ENCODE measurements around the gene CRELD1.
A peak's percentile ranks its signal among the peaks of the same experiment; 100 is the strongest.
"Not testable (repeated sequence)": the region's sequence is repeated elsewhere in the genome, so short reads cannot be mapped to it uniquely, and the experiment has no call there.

Gene CRELD1

DNA sequence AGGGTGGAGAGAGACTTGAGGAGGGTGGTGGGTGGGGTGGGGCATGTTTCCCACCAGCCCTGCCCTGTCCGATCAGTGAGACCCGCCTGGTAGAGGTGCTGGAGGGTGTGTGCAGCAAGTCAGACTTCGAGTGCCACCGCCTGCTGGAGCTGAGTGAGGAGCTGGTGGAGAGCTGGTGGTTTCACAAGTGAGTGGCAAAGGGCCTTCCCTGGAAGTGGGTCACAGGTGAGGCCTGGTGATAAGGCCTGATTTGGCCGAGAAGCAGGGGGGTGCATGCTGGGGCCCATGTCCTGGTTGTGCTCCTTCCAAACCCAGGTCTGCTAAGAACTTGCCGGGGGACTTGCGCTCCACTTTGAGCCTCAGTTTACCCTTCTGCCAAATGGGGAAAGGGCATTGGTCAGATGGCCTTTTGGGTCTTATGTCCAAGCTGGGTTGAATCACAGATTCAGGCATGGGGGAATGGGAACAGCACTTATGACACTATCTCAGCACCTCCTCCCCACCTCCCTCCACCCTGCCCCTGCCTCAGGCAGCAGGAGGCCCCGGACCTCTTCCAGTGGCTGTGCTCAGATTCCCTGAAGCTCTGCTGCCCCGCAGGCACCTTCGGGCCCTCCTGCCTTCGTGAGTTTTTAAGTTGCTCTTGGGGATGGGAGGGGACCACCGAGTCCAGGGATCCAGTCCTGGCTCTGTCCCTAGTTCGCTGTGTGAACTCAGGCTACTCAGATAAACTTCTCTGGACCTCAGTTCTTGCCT, 4.0 kb downstream of the CRELD1 start:
- no peak for DNase-seq

DNA sequence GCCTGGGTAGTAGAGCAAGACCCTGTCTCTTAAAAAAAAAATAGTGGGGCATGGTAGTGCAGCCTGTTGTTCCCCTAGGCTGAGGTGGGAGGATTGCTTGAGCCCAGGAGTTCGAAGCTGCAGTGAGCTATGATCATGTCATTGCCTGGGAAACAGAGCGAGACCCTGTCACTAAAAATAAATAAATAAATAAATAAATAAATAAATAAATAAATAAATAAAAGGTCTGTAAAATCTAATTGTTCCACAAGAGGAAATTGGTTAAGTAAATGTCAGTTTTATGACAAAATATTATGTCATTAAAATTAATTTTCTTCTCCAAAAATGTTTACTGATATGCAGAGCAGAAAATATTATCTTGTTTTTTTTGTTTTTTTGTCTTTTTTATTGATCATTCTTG, 5.3 kb downstream of the CRELD1 start:
- DNase-seq, result no peak

DNA sequence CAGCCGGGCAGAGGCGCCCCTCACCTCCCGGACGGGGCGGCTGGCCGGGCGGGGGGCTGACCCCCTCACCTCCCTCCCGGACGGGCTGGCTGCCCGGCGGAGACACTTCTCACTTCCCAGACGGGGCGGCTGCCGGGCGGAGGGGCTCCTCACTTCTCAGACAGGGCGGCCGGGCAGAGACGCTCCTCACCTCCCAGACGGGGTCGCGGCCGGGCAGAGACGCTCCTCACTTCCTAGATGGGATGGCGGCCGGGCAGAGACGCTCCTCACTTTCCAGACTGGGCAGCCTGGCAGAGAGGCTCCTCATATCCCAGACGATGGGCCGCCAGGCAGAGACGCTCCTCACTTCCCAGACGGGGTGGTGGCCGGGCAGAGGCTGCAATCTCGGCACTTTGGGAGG, 6.3 kb downstream of the CRELD1 start:
- not testable (repeated sequence) for DNase-seq

DNA sequence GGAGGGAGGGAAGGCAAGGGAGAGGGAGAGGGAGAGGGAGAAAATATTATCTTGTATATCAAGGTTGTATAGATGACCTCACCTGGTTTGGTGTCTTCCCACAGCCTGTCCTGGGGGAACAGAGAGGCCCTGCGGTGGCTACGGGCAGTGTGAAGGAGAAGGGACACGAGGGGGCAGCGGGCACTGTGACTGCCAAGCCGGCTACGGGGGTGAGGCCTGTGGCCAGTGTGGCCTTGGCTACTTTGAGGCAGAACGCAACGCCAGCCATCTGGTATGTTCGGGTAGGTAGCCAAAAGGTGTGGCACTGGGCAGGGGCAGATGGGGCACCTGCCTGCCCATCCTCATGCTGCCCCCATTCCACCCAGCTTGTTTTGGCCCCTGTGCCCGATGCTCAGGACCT, 7.1 kb downstream of the CRELD1 start:
- DNase-seq, result no peak

DNA sequence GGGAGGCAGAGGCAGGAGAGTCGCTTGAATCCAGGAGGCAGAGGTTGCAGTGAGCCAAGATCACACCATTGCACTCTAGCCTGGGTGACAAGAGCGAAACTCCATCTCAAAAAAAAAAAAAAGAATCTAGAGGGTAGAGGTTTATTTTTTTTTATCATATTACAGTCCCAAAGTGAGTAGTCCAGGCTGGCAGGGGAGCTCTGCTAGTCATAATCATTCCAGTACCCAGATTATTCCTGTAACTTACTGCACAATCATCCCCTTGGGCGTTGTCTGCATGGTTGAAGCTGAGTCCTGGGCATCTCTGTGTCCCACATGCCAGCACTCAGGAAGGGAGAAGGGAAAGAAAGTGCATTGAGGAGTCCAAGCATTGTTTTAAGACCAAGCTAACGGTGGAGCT, 8.5 kb downstream of the CRELD1 start:
- DNase-seq, result no peak

DNA sequence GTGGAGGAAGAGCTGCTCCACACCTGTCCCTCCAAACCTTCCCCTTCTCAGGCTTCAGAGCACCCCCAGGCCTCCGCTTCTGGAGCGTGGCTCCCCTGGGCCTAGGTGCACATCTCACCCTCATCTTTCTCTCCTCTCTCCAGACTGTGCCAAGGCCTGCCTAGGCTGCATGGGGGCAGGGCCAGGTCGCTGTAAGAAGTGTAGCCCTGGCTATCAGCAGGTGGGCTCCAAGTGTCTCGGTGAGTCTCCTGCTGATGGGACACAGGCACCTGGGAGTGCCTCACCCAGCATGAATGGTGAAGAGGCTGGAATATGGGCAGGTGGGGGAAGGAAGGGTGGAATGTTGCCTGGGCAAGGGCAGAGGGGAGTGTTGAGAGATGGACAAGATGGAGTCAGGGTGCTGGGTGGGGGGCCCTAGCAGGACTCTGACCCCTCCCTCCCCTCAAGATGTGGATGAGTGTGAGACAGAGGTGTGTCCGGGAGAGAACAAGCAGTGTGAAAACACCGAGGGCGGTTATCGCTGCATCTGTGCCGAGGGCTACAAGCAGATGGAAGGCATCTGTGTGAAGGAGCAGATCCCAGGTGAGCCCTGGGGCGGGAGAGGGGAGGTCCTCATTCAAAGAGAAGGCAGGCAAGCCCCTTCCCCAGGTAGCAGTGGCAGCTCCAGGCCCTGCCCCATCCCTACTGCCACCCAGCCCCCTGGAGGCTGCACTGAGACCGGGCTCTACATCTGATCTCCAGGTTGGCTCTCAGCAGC, 9.5 kb downstream of the CRELD1 start:
- no peak for DNase-seq

DNA sequence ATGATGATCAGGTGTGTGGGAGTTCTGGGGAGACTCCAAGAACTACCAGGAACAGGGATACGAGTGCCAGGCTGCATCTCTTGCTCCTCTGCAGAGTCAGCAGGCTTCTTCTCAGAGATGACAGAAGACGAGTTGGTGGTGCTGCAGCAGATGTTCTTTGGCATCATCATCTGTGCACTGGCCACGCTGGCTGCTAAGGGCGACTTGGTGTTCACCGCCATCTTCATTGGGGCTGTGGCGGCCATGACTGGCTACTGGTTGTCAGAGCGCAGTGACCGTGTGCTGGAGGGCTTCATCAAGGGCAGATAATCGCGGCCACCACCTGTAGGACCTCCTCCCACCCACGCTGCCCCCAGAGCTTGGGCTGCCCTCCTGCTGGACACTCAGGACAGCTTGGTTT, 10.6 kb downstream of the CRELD1 start:
- no peak for DNase-seq

DNA sequence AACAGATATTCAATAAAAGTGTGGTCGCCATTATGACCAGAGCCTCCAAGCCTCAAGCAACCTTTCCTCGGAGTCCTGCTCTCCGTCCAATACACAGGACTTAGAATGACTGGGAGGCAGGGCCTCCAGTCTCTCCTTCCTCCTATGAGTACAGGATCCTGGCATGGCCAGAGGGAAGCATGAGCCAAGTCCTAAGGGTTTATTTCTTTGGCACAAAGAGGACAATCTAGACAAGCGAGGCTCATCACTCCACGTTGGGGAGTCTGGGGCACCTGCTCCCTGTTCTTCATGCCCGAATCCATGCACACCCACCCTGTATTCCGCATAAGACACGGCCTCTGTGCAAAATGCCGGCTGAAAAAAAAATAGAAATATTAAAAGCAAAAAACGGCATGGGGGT, 11.7 kb downstream of the CRELD1 start:
- no peak for DNase-seq

DNA sequence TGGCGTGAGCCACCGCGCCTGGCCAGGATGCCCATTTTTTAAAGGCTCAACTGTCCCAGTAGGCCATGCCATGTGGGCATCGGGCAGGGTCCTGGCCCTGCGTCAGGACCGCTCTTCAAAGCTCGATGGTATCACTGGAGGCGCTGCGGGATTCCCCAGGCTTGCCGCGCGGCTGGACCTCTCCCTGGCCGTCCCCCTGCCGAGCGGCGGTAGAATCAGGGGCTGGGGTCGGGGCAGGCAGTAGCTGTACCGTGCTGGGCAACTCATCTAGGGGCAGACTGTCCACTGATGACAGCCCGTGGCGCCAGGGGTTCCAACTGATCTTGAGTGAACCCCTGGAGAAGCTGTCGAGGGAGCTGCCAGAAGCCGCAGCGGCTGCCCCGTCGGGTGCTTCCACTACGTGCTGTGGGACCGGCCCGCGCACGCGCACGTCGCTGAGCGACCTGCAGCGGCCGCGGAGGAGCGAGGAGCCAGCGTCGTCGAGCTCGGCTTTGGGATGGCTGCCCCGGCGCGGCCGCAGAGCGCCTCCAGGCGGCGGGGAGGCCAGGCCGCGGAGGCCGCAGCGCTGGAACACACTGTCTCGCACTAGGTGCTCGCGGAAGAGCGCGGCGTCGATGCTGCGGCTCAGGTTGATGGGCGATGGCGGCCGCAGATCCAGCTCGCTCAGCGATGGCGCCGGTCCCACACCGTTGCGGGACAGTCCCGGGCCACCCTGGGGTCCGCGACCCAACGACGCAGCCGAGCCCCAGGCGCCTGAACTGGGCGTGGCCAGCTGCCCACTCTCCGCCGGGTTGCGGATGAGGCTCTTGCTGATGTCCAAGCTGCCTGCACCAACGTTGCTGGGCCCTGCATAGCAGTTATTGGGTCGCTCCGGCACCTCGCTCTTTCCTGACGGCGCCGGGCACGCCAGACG, 12.7 kb downstream of the CRELD1 start:
- peak; percentile 64 for DNase-seq

DNA sequence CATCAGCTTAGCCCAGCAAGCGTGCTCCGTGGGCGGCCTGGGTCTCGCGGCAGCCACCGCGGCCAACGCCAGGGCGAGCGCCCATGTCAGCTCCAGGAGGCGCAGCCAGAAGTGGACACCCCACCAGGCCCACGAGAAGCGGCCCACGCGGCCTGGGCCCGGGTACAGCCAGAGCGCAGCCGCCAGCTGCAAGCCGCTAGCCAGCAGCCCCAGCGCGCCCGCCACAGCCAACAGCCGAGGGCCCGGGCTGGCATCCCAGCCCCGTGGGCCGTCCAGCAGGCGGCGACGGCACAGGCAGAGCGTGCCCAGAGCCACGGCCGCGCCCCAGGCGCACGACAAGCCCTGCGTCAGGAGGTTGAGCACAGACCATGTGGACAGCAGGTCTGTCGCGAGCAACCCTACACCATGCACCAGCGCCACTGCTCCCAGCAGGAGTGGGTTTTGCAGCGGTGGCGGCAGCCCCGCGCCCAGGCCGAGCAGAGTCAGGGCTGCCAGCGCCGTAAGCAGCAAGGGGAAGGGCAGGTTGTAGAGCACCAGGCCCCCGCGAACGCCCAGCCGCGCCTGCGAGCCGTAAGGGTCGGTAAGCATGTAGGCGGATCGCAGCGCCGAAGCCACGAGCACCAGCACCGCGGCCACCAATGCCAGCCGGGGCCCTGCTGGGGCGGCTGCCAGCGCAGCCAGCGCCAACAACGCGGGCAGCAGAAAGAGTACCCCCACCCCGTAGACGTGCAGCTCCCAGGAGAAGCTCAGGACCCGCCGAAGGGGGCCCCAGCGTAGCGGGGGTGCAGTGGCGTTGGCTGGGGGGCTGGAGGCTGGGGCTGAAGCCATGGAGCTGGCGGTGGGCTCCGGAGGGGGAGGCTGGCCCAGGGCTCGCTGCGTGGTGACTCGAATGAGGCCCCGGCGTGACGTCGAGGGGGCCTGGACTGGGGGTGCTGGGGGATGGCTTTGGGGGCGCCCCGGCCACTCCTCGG, 13.7 kb downstream of the CRELD1 start:
- DNase-seq, result peak; percentile 60

DNA sequence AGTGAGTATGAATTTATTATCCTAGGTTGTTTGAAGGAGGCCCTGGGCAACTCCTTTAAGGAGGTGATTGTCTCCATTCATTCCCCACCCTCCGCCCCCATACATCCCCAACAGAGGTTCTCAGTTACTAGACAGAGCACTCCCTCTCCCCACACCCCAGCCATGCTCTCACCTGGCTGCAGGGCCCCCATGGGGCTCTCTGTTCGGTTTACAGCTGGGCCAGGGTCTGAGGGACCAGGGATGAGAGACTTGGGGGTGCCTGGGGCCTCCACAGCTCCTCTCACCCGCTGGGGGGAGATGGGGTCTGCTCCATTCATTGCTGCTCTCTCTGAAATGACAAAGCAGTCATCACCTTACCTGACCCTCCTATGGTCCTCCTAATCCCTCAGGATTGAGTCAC, 15.0 kb downstream of the CRELD1 start:
- DNase-seq, result no peak

DNA sequence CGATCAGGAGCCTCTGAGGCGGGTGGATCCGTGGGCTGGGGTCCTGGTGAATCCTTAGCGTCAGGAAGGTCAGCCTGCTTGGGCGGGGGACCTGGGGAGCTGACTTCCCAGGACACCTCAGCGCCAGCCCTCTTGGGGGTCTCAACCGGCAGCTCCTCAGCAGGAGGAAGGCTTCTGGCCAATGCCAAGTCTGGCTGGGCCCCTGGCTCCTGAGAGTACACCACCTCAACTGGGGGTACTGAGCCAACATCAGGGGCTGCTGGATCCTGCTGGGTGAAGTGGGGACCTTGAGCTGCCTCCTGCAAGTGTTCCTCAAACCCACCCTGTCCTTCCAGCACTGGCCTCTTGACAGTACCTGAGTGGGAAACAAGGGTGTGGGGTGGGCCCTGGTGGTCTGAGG, 15.5 kb downstream of the CRELD1 start:
- DNase-seq, result no peak

DNA sequence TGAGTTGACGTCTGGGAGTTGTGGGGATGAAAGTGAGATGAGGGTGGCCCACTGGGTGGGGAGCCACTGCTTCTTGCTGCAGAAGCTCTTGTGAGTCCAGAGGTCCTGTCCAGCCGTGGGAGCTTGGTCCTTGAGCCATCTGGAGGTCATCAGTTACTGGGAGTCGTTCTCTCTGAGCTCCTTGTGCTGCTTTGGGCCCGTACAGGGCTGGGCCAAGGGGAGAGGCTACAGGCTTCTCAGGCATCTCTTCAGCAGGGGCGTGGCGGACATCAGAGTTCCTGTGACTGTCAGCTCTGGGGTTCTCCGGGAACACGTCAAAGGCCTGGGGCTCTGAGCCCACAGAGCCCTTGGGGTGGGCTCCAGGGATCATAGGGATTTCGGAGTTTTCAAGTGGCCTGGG, 16.0 kb downstream of the CRELD1 start:
- no peak for DNase-seq

DNA sequence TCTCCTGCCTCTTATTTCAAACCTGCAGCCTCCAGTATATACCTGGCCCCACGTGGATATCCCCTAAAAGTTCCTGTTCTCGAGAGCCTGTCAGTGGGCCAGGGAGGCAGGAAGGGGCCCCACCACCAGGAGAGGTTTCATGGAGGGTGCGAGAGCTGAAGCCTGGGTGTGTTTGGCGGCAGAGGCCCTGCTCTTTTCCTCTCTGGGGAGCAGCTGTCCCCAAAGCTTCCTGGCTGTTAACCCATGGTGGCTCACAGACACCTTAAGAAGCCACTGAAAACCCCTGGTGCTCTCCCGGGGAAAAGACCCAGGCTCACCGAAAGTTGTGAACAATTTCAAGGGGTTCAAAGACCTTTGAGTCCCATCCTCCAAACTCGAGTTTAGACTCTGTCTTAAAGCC, 17.5 kb downstream of the CRELD1 start:
- no peak for DNase-seq

DNA sequence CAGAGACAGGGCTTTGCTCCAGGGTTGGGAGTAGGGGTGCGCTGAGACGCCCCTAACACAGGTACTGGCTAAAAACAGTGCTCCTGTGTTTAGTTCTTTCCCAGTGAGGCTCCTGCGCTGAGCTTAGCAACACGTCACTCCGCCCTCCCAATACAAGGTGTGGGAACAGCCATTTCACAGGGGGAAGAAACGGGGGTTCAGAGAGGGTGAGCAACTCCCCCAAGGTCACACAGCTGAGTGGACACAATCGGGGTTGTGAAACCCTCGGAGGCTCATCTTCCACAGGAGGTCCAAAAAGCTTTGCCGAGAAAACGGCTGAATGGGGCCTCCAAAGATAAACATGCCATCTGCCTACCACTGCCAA, 17.9 kb downstream of the CRELD1 start:
- no peak for DNase-seq

DNA sequence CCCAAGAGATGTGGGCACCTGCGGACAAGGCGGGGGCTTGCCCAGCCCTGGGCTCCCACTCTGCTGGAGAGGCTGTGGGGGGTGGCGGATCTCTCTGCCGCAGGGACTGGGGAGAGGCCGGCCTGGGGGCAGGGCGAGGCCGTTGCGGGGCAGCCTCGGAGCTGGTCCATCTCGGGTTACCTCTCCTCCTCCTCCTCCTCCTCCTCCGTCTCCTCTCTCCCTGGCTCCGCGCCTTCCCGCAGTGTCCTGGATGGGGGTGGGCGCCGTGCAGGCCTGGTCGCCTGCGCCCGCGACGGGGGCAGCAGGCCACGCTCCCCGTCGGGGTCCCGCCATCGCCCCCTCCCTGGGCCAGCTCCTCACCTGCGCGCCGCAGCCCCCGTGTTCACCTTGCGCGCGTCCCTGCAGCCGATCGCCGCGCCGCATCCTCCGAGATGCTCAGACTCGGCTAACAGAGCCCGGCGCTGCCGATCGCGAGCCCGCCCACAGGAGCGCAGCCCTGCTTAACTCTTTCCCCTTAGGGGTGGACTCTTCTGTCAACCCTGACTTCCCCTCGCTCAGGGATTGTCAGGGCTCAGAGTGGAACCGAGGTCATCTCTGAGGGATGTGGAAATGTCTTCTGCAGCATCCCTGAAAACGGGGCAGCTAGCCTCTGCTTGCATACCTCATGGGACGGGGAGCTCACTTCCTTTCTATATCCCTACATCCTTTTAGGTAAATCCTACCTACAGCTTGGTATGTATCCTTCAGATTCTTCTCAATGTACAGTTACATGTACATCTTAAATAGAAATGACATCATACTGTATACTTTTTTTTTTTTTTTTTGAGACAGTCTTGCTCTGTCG, 18.6 kb downstream of the CRELD1 start, which contains the start of gene PRRT3:
TSS of gene PRRT3 (minus strand) at position 447 of the 844 bp plus-strand sequence. CDS start 2,293 bp downstream, outside the sequence.
- DNase-seq, result no peak

DNA sequence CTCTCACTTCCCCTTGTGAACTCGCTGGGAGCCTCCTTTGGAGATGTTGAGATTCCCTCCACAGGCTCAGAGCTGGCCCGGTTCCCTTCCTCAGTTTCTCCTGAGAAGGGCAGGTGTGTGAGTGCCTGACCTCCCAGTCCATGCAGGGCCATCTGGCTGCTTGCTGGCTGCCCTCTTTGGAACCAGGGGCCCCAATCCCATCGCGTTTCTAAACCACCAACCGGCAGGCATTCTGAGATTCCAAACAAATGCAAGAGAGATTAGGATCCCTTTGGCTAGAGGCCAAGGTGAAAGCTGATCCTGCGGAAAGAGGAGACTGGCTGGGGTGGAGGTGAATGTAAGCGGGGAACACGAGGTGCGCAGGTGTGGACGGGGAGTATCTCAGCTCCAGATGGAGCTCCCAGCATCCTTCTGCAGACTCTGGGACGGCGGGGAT, 21.5 kb downstream of the CRELD1 start:
- DNase-seq, result peak; percentile 56

DNA sequence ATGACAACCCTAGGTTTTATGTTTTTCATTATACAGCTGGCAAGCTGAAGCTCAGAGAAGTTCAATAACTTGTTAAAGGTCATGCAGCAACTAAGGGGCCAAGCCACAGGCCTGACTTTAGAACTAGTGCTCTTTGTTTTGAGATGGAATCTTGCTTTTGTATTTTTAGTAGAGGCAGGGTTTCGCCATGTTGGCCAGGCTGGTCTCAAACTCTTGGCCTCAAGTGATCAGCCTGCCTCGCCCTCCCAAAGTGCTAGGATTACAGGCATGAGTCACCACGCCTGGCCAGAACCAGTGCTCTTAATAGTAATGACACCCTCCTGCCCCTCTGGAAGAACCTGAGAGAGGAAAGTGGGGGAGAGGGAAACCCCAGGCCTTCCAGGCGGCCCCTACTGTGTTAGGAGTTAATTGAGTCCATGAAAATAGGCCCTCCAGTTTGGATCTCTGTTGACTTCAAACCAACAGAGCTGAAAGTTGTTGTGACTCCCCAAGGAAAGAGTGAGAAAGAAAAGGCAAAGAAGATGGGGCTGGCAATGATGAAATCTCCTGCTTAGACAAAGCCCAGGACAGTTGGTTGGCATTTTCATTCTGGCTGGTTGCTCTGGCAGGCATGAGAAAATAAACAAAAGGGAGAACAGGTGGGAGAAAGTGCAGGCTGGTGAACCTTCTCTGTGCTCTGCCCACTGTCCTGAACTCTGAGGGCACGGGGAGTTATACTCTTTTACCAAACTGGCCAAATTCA, 22.1 kb downstream of the CRELD1 start:
- no peak for DNase-seq

DNA sequence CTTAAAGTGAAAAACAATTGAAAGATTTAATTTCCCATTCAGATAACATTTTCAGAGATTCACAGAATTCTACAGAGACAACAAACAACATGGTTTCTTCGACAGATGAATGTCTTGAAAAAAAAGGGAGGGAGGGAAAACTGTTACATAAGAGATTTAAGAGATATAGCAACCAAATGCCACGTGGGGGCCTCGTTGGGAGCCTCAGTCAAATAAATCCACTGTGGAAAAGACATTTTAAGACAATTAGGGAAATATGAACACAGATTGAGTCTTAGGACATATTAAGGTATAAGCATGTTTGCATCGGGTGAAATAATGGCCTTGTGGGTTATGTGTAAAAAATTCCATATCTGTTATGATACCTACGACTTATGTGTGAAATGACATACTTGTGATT, 23.6 kb downstream of the CRELD1 start:
- no peak for DNase-seq

DNA sequence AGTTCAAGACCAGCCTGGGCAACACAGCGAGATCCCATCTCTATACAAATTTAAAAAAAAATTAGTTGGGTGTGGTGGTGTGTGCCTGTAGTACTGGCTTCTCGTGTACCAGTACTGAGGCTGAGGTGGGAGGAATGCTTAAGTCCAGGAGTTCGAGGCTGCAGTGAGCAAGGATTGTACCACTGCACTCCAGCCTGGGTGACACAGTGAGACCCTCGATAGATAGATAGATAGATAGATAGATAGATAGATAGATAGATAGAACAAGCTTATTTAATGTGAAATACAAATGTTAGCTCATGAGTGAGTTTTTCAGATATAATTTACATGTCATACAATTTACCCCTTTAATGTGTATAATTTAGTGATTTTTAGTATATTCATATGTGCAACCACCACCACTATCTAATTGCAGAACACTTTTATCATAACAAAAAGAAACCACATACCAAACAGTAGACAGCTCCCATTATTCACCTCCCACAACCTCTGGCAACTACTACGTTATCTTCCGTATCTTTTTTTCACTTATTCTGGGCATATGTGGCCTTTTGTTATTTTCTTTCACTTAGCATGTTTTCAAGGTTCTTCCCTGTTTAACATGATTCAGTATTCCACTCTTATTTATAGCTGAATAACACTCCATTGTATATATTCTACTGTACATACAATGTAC, 31.7 kb downstream of the CRELD1 start:
- no peak for DNase-seq
